K562 (cell line): Measurements from ENCODE around the gene SLC25A10. TPM values are rescaled to one million over a fixed set of nuclear protein-coding genes. Genes with fewer than 3 reads are reported as not detected.
A peak's percentile ranks its signal among the peaks of the same experiment; 100 is the strongest.

ENCODE experiments used
- ARID3A ChIP-seq: IDR thresholded peaks from 2 replicates; pipeline ENCODE4 v1.6.1; 2012; ENCODE audit warnings: low read depth, low read length, improper control_type of control experiment, borderline replicate concordance
- BMI1 ChIP-seq: fragments of 150-350 bp; IDR thresholded peaks from 2 replicates; pipeline ENCODE4 v1.6.1; 2014; ENCODE audit warnings: low read length
- CREB5 ChIP-seq: fragments of 250-450 bp; sonication (Bioruptor Pico); IDR thresholded peaks from 2 replicates; pipeline ENCODE4 v1.5.0; 2020; ENCODE audit warnings: mild to moderate bottlenecking
- E2F8 ChIP-seq: fragments of 450-650 bp; IDR thresholded peaks from 2 replicates; pipeline ENCODE4 v1.7.1; 2018; ENCODE audit warnings: mild to moderate bottlenecking, low read depth; ENCODE audit not compliant: partially characterized antibody
- ETV1 ChIP-seq: fragments of 450-650 bp; conservative IDR thresholded peaks from 2 replicates; pipeline ENCODE4 v1.6.1; 2016; ENCODE audit warnings: missing genetic modification characterization, control low read depth, low read depth, missing compliant biosample characterization
- HEY1 ChIP-seq: fragments of 250-450 bp; sonication (Bioruptor Pico); IDR thresholded peaks from 2 replicates; pipeline ENCODE4 v1.5.0; 2020; ENCODE audit warnings: mild to moderate bottlenecking, moderate library complexity, borderline replicate concordance
- HNRNPL ChIP-seq: fragments of 200-400 bp; formaldehyde crosslinking; IDR thresholded peaks from 2 replicates; pipeline ENCODE4 v1.6.1; 2017; ENCODE audit warnings: low read depth, mild to moderate bottlenecking, low read length
- KDM1A ChIP-seq, 2 experiments: fragments of 450-650 bp; IDR thresholded peaks; 2 replicates each; pipeline ENCODE4 v1.6.1; 2016; ENCODE audit warnings: mild to moderate bottlenecking in 2 of 2
- LEF1 ChIP-seq: fragments of 450-650 bp; IDR thresholded peaks from 2 replicates; pipeline ENCODE4 v1.6.1; 2016; ENCODE audit warnings: mild to moderate bottlenecking
- NR2C1 ChIP-seq, 2 experiments: fragments of 450-650 bp; IDR thresholded peaks; 2 replicates each; pipeline ENCODE4 v1.6.1; 2017; ENCODE audit warnings: mild to moderate bottlenecking in 2 of 2, antibody characterized with exemption in 1 of 2, inconsistent platforms in 1 of 2, missing compliant biosample characterization in 1 of 2, missing genetic modification characterization in 1 of 2
- POLR2AphosphoS5 ChIP-seq: IDR thresholded peaks from 2 replicates; pipeline ENCODE4 v1.6.1; 2011; ENCODE audit warnings: mild to moderate bottlenecking, low read depth, low read length, moderate library complexity; ENCODE audit not compliant: control insufficient read depth, insufficient read depth
- RBM34 ChIP-seq: fragments of 200-400 bp; formaldehyde crosslinking; IDR thresholded peaks from 2 replicates; pipeline ENCODE4 v1.6.1; 2018; ENCODE audit warnings: low read length, borderline replicate concordance; ENCODE audit not compliant: insufficient read depth
- RNF2 ChIP-seq: sonication (generic); IDR thresholded peaks from 2 replicates; pipeline ENCODE4 v1.6.1; 2016
- STAT5A ChIP-seq: IDR thresholded peaks from 2 replicates; pipeline ENCODE4 v1.6.1; 2012; ENCODE audit warnings: low read length, inconsistent platforms, borderline replicate concordance
- TAL1 ChIP-seq: fragments of 450-650 bp; IDR thresholded peaks from 2 replicates; pipeline ENCODE4 v1.6.1; 2016; ENCODE audit warnings: mild to moderate bottlenecking
- UBTF ChIP-seq, 2 experiments: IDR thresholded peaks; 2 replicates each; pipeline ENCODE4 v1.6.1; 2012; ENCODE audit warnings: improper control_type of control experiment in 2 of 2, low read depth in 2 of 2, low read length in 2 of 2, borderline replicate concordance in 1 of 2
- ZFX ChIP-seq: sonication (generic); formaldehyde crosslinking; IDR thresholded peaks from 2 replicates; pipeline ENCODE4 v1.8.0; 2022; ENCODE audit warnings: mild to moderate bottlenecking, missing genetic modification reagents, moderate library complexity
- ZNF184 ChIP-seq: sonication (generic); formaldehyde crosslinking; IDR thresholded peaks from 2 replicates; pipeline ENCODE4 v1.5.0; 2020; ENCODE audit warnings: missing genetic modification reagents
- ZNF408 ChIP-seq: fragments of 250-450 bp; sonication (Bioruptor Pico); IDR thresholded peaks from 2 replicates; pipeline ENCODE4 v1.4.0; 2020; ENCODE audit warnings: low read depth, mild to moderate bottlenecking, moderate library complexity
- ZNF644 ChIP-seq: fragments of 200-800 bp; sonication (Bioruptor generic); IDR thresholded peaks from 2 replicates; pipeline ENCODE4 v1.6.1; 2016; ENCODE audit warnings: low read depth, missing genetic modification characterization, missing compliant biosample characterization
- polyA plus RNA-seq, 8 experiments: library from polyadenylated mRNA; depleted of rRNA in 4 of 8; stranded (reverse) in 5 of 8; unstranded in 3 of 8; fragments of >200 nt; fragmentation: Nextera tagmentation in 2 of 8; fragmentation: Illumina TruSeq in 1 of 8; extraction: Ambion mirVana in 2 of 8; extraction: Trizol in 1 of 8; gene quantifications; 2 replicates each; pipeline versions ENCODE4 v1.2.1 to v1.2.3, GENCODE V29; 2011 to 2014; ENCODE audit warnings: inconsistent platforms in 1 of 8, missing spikeins in 1 of 8
- total RNA-seq, 7 experiments: library from RNA; depleted of rRNA in 6 of 7; stranded (reverse); fragments of >200 nt in 6 of 7; fragmentation: Illumina TruSeq in 2 of 7; extraction: Trizol in 2 of 7; gene quantifications; 2 replicates each; pipeline versions ENCODE4 v1.2.1 to v1.2.3, GENCODE V29; 2011 to 2021; ENCODE audit warnings: low replicate concordance in 1 of 7

The SLC25A10 gene
- total and polyA plus RNA-seq, 9 of the 15 experiments (the other 6 are each of a cell fraction or from before 2014, with no cell fraction given) = 0.10 to 85.6 (median 34.3) TPM

- TF ChIP-seq ZFX (CRISPR knock-in tag) = peak; percentile 13; the same call in 1 of the 2 replicates
- TF ChIP-seq POLR2AphosphoS5 = no peak
- TF ChIP-seq ARID3A = no peak
- TF ChIP-seq BMI1 = no peak
- TF ChIP-seq UBTF (IDR thresholded peaks at IDR 0.05; ENCODE audit: borderline replicate concordance in 1 of 2, low read depth in 2 of 2, low read length in 2 of 2) = peak; percentile 37 to 78; a peak in 1 of 4 replicates
- TF ChIP-seq LEF1 = peak; percentile 48; the same call in 1 of the 2 replicates
- peak; percentile 45 to 66; a peak in 2 of 4 replicates for TF ChIP-seq KDM1A (IDR thresholded peaks at IDR 0.05)
- no peak for TF ChIP-seq E2F8
- TF ChIP-seq ZNF184 (CRISPR knock-in tag) = no peak
- peak; percentile 44; the same call in 1 of the 2 replicates for TF ChIP-seq STAT5A
- TF ChIP-seq RNF2 = peak; percentile 49; the same call in 1 of the 2 replicates
- TF ChIP-seq RBM34 = no peak
- TF ChIP-seq ZNF644 = no peak
- no peak for TF ChIP-seq NR2C1 (IDR thresholded peaks at IDR 0.05)
- TF ChIP-seq NR2C1 (tag; IDR thresholded peaks at IDR 0.05) = no peak
- TF ChIP-seq ZNF408 (CRISPR knock-in tag) = no peak
- peak; percentile 50; the same call in 1 of the 2 replicates for TF ChIP-seq TAL1
- no peak for TF ChIP-seq ETV1
- no peak for TF ChIP-seq HEY1 (CRISPR knock-in tag)
- no peak for TF ChIP-seq HNRNPL
- TF ChIP-seq CREB5 (CRISPR knock-in tag) = no peak
Observed at GRCh38 chr17:81740395-81740961, 28.4 kb downstream of the SLC25A10 start (continued).
